Mammary epithelial cell (primary cell): Measurements from ENCODE around the gene SHB.

Experiments
- EZH2 ChIP-seq: IDR thresholded peaks from 2 replicates; pipeline ENCODE4 v1.6.1; 2012; ENCODE audit warnings: low read length, inconsistent platforms, borderline replicate concordance
- TF ChIP-seq, protein P1 (sequence below), 2 donors: IDR thresholded peaks in 1 of 2; conservative IDR thresholded peaks in 1 of 2; 2 replicates each; pipeline ENCODE4 v1.5.1; 2011 to 2012; ENCODE audit warnings: inconsistent platforms in 2 of 2, low read length in 2 of 2, mild to moderate bottlenecking in 2 of 2, control low read depth in 1 of 2, low read depth in 1 of 2; ENCODE audit not compliant: insufficient read depth in 1 of 2; ENCODE audit errors: extremely low read depth in 1 of 2

DNA sequence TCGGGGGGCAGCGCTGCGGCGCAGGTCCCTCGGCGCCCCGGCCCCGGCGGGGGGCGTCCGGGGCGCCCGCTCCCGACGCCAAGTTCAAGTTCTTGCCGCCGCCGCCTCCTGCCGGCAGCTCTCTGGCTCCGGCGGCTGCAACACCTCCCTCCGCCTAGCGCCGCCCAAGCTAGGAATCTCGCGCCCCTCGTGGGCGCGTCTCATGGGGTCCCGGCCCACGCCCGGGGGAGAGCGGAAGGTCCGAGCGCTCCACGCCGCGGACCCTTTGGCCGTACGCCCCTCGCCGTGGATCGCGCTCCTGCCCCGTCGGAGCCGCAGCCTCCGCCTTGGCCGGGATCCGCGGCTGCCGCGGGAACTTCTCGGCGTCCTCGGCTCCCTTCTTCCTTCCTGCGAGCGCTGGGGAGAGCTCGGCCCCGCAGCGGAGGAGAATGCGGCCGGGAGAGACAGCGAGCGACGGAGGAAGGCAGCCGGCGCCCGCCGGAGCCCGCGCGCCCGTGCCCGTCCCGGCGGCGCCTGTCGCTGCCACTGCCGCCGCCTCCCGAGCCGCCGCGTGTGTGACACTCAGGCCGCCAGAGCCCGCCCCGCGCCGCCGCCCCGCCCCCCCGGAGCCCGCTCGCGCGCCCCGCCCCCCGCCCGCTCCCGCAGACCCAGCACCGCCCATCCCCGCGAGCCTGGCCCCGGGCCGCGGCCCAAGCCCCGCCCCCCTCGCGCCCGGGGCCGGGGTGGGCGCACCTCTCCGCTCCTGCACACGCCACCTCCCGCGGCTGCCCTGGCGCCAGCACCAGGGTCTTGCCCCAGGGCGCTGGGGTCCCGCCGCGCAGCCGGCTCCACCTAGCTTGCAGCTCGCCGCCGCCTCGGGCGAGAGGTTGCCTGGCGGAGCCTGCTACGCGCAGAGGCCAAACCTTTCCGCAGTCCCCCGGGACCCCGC lies at the start of gene SHB:
- TF ChIP-seq EZH2: no peak
- TF ChIP-seq, protein P1, sequence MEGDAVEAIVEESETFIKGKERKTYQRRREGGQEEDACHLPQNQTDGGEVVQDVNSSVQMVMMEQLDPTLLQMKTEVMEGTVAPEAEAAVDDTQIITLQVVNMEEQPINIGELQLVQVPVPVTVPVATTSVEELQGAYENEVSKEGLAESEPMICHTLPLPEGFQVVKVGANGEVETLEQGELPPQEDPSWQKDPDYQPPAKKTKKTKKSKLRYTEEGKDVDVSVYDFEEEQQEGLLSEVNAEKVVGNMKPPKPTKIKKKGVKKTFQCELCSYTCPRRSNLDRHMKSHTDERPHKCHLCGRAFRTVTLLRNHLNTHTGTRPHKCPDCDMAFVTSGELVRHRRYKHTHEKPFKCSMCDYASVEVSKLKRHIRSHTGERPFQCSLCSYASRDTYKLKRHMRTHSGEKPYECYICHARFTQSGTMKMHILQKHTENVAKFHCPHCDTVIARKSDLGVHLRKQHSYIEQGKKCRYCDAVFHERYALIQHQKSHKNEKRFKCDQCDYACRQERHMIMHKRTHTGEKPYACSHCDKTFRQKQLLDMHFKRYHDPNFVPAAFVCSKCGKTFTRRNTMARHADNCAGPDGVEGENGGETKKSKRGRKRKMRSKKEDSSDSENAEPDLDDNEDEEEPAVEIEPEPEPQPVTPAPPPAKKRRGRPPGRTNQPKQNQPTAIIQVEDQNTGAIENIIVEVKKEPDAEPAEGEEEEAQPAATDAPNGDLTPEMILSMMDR (conservative IDR thresholded peaks at IDR 0.05 in 1 of 2, IDR thresholded peaks at IDR 0.05 in 1 of 2; ENCODE audit: extremely low read depth in 1 of 2, insufficient read depth in 1 of 2, low read depth in 1 of 2, low read length in 2 of 2): peak in 1 of 2 donors; percentile 60
